ENCODE data around the gene QRFPR. TPM values are rescaled to one million over a fixed set of nuclear protein-coding genes. Genes with fewer than 3 reads are reported as not detected.
A peak's percentile ranks its signal among the peaks of the same experiment; 100 is the strongest.
"Not testable (repeated sequence)": the region's sequence is repeated elsewhere in the genome, so short reads cannot be mapped to it uniquely, and the experiment has no call there.

QRFPR gene
- total and polyA plus RNA-seq, 8 donors: 0.18 TPM; not detected in 7

GRCh38 chr4:121324331-121324730, 56.5 kb downstream of the QRFPR start:
- peaks cover 0 to 7% (median 0%) of the 10 kb centered on the region in 3 donors for H3K27me3 ChIP-seq
- WGBS, 5 donors: 79 to 93% (median 84%) methylated on average over 3 of the region's 3 CpGs
- no peaks in the 10 kb centered on the region for H3K36me3 ChIP-seq
- TF ChIP-seq POLR2AphosphoS5 (IDR thresholded peaks at IDR 0.05) (no peak), EP300 (IDR thresholded peaks at IDR 0.05) (no peak), POLR2A (IDR thresholded peaks at IDR 0.05) (no peak)
- TF ChIP-seq, protein P1, sequence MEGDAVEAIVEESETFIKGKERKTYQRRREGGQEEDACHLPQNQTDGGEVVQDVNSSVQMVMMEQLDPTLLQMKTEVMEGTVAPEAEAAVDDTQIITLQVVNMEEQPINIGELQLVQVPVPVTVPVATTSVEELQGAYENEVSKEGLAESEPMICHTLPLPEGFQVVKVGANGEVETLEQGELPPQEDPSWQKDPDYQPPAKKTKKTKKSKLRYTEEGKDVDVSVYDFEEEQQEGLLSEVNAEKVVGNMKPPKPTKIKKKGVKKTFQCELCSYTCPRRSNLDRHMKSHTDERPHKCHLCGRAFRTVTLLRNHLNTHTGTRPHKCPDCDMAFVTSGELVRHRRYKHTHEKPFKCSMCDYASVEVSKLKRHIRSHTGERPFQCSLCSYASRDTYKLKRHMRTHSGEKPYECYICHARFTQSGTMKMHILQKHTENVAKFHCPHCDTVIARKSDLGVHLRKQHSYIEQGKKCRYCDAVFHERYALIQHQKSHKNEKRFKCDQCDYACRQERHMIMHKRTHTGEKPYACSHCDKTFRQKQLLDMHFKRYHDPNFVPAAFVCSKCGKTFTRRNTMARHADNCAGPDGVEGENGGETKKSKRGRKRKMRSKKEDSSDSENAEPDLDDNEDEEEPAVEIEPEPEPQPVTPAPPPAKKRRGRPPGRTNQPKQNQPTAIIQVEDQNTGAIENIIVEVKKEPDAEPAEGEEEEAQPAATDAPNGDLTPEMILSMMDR (IDR thresholded peaks at IDR 0.05): no peak
- no peaks in the 10 kb centered on the region for H3K9me3 ChIP-seq
- H3K27ac ChIP-seq: no peak overlapping the region
- no peak for DNase-seq
- H3K4me3 ChIP-seq: no peak overlapping the region
- H3K4me1 ChIP-seq: no peaks in the 10 kb centered on the region
- intact Hi-C loops (cut with DNase I; ENCODE audit: low total_unique reads): no loop called here

- 43 to 53% (median 45%) methylated on average over 3 of the region's 3 CpGs for WGBS, 5 donors
- intact Hi-C loops (cut with DNase I; ENCODE audit: low total_unique reads): no loop called here
- Histone ChIP-seq H3K27me3 (peaks cover 0 to 7% (median 0%) of the 10 kb centered on the region in 3 donors), H3K9me3 (no peaks in the 10 kb centered on the region), H3K36me3 (no peaks in the 10 kb centered on the region), H3K4me3 (no peak overlapping the region), H3K27ac (no peak overlapping the region), H3K4me1 (no peaks in the 10 kb centered on the region)
- DNase-seq: peak in 1 of 2 donors; percentile 6
- no peak for TF ChIP-seq EP300 (IDR thresholded peaks at IDR 0.05)
- TF ChIP-seq, protein P1 (IDR thresholded peaks at IDR 0.05): no peak
- TF ChIP-seq POLR2AphosphoS5 (IDR thresholded peaks at IDR 0.05): no peak
- TF ChIP-seq POLR2A (IDR thresholded peaks at IDR 0.05): no peak
Observed at GRCh38 chr4:121321466-121321865, 59.4 kb downstream of the QRFPR start.

DNA sequence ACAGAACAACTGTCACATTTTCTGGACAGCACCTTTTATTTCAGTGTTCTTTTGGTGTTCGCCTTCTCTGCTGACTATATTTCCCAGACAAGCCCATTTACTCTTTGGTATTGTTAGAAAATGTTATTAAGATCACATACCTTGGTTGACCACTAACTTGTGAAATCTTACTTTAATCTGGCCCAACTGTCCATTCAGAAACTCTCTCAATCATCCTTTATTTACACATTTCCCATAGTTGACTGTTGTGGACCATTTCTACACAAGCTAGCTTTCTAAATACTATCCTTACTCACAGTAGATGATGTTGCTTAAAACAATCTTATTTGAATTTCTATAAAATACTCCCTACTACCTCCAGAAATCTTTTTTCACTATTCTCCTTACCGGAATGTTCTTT, 64.7 kb downstream of the QRFPR start:
- 81 to 92% (median 90%) methylated on average over 2 of the region's 2 CpGs for WGBS, 5 donors
- no peaks in the 10 kb centered on the region for H3K27me3 ChIP-seq
- no peak overlapping the region for H3K27ac ChIP-seq
- TF ChIP-seq POLR2AphosphoS5 (IDR thresholded peaks at IDR 0.05) (no peak), EP300 (IDR thresholded peaks at IDR 0.05) (no peak), POLR2A (IDR thresholded peaks at IDR 0.05) (no peak)
- TF ChIP-seq, protein P1 (IDR thresholded peaks at IDR 0.05): no peak
- intact Hi-C loops (cut with DNase I; ENCODE audit: low total_unique reads): no loop called here
- H3K4me3 ChIP-seq: no peak overlapping the region
- H3K4me1 ChIP-seq: no peaks in the 10 kb centered on the region
- no peaks in the 10 kb centered on the region for H3K9me3 ChIP-seq
- no peaks in the 10 kb centered on the region for H3K36me3 ChIP-seq
- DNase-seq: no peak

- H3K36me3 ChIP-seq; H3K27me3 ChIP-seq; DNase-seq; H3K4me1 ChIP-seq; H3K9me3 ChIP-seq; intact Hi-C loops (cut with DNase I; ENCODE audit: low total_unique reads); H3K4me3 ChIP-seq; H3K27ac ChIP-seq: not testable (repeated sequence)
- WGBS, 5 donors: 46 to 77% (median 71%) methylated on average over 2 of the region's 2 CpGs
Observed at GRCh38 chr4:121313430-121313829, 67.4 kb downstream of the QRFPR start.

GRCh38 chr4:121308828-121309227, 72.0 kb downstream of the QRFPR start:
- 63 to 74% (median 65%) methylated on average over 7 of the region's 7 CpGs for WGBS, 5 donors
- H3K4me3 ChIP-seq: no peak overlapping the region

More at GRCh38 chr4:121308828-121309227, 72.0 kb downstream of the QRFPR start:
- Histone ChIP-seq H3K36me3 (no peaks in the 10 kb centered on the region), H3K27ac (no peak overlapping the region), H3K27me3 (no peaks in the 10 kb centered on the region), H3K9me3 (no peaks in the 10 kb centered on the region), H3K4me1 (no peaks in the 10 kb centered on the region)
- no peak for DNase-seq
- TF ChIP-seq, protein P1 (IDR thresholded peaks at IDR 0.05): no peak
- TF ChIP-seq POLR2AphosphoS5 (IDR thresholded peaks at IDR 0.05) (no peak), POLR2A (IDR thresholded peaks at IDR 0.05) (no peak), EP300 (IDR thresholded peaks at IDR 0.05) (no peak)
- intact Hi-C loops (cut with DNase I; ENCODE audit: low total_unique reads): no loop called here

All from stomach (tissue), 9 donors.